Measurements from ENCODE around the gene MYADML2. TPM values are rescaled to one million over a fixed set of nuclear protein-coding genes. Genes with fewer than 3 reads are reported as not detected.
"Not testable (repeated sequence)": the region's sequence is repeated elsewhere in the genome, so short reads cannot be mapped to it uniquely, and the experiment has no call there.

Gene MYADML2
- total RNA-seq, 1 donor: not detected

GRCh38 chr17:81957691-81958432, 10.8 kb upstream of the MYADML2 start:
- H3K4me3 ChIP-seq (ENCODE audit: low read depth, low read length): no peak overlapping the region
- no peak for DNase-seq (ENCODE audit: low read depth)
- no peak for TF ChIP-seq CTCF (IDR thresholded peaks at IDR 0.05; ENCODE audit: insufficient read depth, low read length)

GRCh38 chr17:81956607-81957589, 9.9 kb upstream of the MYADML2 start:
- no peak overlapping the region for H3K4me3 ChIP-seq (ENCODE audit: low read depth, low read length)
- TF ChIP-seq CTCF (IDR thresholded peaks at IDR 0.05; ENCODE audit: insufficient read depth, low read length): no peak
- no peak for DNase-seq (ENCODE audit: low read depth)

- no peak for DNase-seq (ENCODE audit: low read depth)
- TF ChIP-seq CTCF (IDR thresholded peaks at IDR 0.05; ENCODE audit: insufficient read depth, low read length): no peak
- H3K4me3 ChIP-seq (ENCODE audit: low read depth, low read length): no peak overlapping the region
Measured at GRCh38 chr17:81955756-81956544, 8.9 kb upstream of the MYADML2 start.

- no peak for DNase-seq (ENCODE audit: low read depth)
- no peak overlapping the region for H3K4me3 ChIP-seq (ENCODE audit: low read depth, low read length)
- no peak for TF ChIP-seq CTCF (IDR thresholded peaks at IDR 0.05; ENCODE audit: insufficient read depth, low read length)
Measured at GRCh38 chr17:81955058-81955681, 8.1 kb upstream of the MYADML2 start.

GRCh38 chr17:81954131-81955057, 7.4 kb upstream of the MYADML2 start:
- no peak for TF ChIP-seq CTCF (IDR thresholded peaks at IDR 0.05; ENCODE audit: insufficient read depth, low read length)
- H3K4me3 ChIP-seq (ENCODE audit: low read depth, low read length): no peak overlapping the region
- no peak for DNase-seq (ENCODE audit: low read depth)

- H3K4me3 ChIP-seq (ENCODE audit: low read depth, low read length): not testable (repeated sequence)
Measured at GRCh38 chr17:81953443-81953842, 6.4 kb upstream of the MYADML2 start.

More at GRCh38 chr17:81953443-81953842, 6.4 kb upstream of the MYADML2 start:
- DNase-seq (ENCODE audit: low read depth): not testable (repeated sequence)
